CD4-positive, CD25-positive, alpha-beta regulatory T cell (primary cell): ENCODE measurements around the gene GULP1. TPM values are rescaled to one million over a fixed set of nuclear protein-coding genes. Genes with fewer than 3 reads are reported as not detected.
A peak's percentile ranks its signal among the peaks of the same experiment; 100 is the strongest.

Experiments
- ATAC-seq, 2 donors: fragments of 150-1000 bp; cut with Tn5 transposase; one replicate each; pipeline ENCODE4 v1.10.0; 2021; ENCODE audit warnings: low read depth in 2 of 2, moderate number of reproducible peaks in 2 of 2, moderate library complexity in 1 of 2
- DNase-seq, 3 donors: peaks; one replicate each; pipeline versions ENCODE4 v3.0.0 to v3.0.0-alpha.2; 2012 to 2022; ENCODE audit warnings: mixed read lengths in 1 of 3
- H3K27ac ChIP-seq: one replicate; pipeline ENCODE4 v1.7.0; 2013; ENCODE audit warnings: mild to moderate bottlenecking, low read length; ENCODE audit not compliant: insufficient read depth, poor library complexity, severe bottlenecking
- H3K27me3 ChIP-seq: one replicate; pipeline ENCODE4 v1.7.0; 2013; ENCODE audit warnings: low read length; ENCODE audit not compliant: control insufficient read depth, insufficient read depth
- H3K36me3 ChIP-seq: one replicate; pipeline ENCODE4 v1.7.0; 2013; ENCODE audit warnings: mild to moderate bottlenecking, low read length, moderate library complexity; ENCODE audit not compliant: control insufficient read depth, insufficient read depth
- H3K4me1 ChIP-seq: 2 replicates; pipeline ENCODE4 v1.7.0; 2013; ENCODE audit warnings: mild to moderate bottlenecking, low read length; ENCODE audit not compliant: insufficient read depth, control insufficient read depth, poor library complexity, severe bottlenecking
- H3K4me3 ChIP-seq: one replicate; pipeline ENCODE4 v1.7.0; 2013; ENCODE audit warnings: low read depth, mild to moderate bottlenecking, low read length, moderate library complexity
- H3K9me3 ChIP-seq, 2 experiments: 1 replicate in 1 of 2; 2 replicates in 1 of 2; pipeline ENCODE4 v1.7.0; 2013; ENCODE audit warnings: low read length in 2 of 2, mild to moderate bottlenecking in 1 of 2, moderate library complexity in 1 of 2; ENCODE audit not compliant: control insufficient read depth in 2 of 2
- H3K27ac Mint-ChIP-seq, 3 donors: one replicate each; pipeline ENCODE4 v1.8.0; 2020 to 2022; ENCODE audit warnings: mild to moderate bottlenecking in 3 of 3, mixed read lengths in 3 of 3, moderate library complexity in 2 of 3
- H3K27me3 Mint-ChIP-seq: one replicate; pipeline ENCODE4 v1.8.0; 2022; ENCODE audit warnings: mild to moderate bottlenecking, mixed read lengths
- H3K36me3 Mint-ChIP-seq: one replicate; pipeline ENCODE4 v1.8.0; 2020; ENCODE audit warnings: mixed read lengths
- H3K4me1 Mint-ChIP-seq, 4 donors: one replicate each; pipeline ENCODE4 v1.8.0; 2020 to 2022; ENCODE audit warnings: mixed read lengths in 4 of 4, mild to moderate bottlenecking in 1 of 4
- H3K4me3 Mint-ChIP-seq, 4 donors: one replicate each; pipeline ENCODE4 v1.8.0; 2020 to 2022; ENCODE audit warnings: mild to moderate bottlenecking in 4 of 4, mixed read lengths in 4 of 4, moderate library complexity in 3 of 4
- H3K9me3 Mint-ChIP-seq, 7 donors: one replicate each; pipeline ENCODE4 v1.8.0; 2020 to 2022; ENCODE audit warnings: mixed read lengths in 7 of 7, mild to moderate bottlenecking in 3 of 7, moderate library complexity in 2 of 7
- polyA plus RNA-seq, 4 donors: library from polyadenylated mRNA; unstranded; fragments of 300-500 nt; fragmentation: Illumina TruSeq; gene quantifications; one replicate each; pipeline ENCODE4 v1.2.3, GENCODE V29; 2021
- total RNA-seq: library from RNA; stranded (reverse); gene quantifications from one replicate; pipeline ENCODE4 v1.2.3, GENCODE V29; 2022

The GULP1 gene
- total and polyA plus RNA-seq, 5 donors from 2014 or later = not detected

- no peak for ATAC-seq
- H3K27me3 Mint-ChIP-seq = no peaks in the 10 kb centered on the region
Observed at GRCh38 chr2:188340257-188340656, 48.6 kb downstream of the GULP1 start.

DNA sequence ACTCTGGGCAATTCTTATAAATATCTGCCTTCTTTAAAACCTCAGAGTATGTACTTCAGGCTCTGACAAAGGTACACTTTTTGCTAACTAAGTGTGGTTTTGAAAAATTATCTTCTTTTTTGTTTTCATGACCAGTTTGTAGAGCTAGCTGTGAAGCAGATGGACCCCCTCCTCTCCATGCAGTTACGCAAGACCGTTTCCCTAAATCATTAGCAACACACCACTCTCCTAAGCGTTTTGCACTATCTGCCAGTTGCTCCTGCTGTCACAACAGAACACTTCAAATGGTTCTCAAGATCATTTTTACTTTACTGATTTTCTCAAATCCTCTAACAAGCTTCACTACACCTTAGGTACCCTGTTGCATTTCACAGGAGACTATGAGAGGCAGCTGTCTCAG, 53.3 kb downstream of the GULP1 start:
- Histone ChIP-seq H3K9me3 (no peaks in the 10 kb centered on the region), H3K4me3 (no peak overlapping the region), H3K36me3 (no peaks in the 10 kb centered on the region), H3K27me3 (no peaks in the 10 kb centered on the region), H3K27ac (no peak overlapping the region), H3K4me1 (no peaks in the 10 kb centered on the region)
- Mint-ChIP-seq H3K36me3 (no peaks in the 10 kb centered on the region), H3K27me3 (no peaks in the 10 kb centered on the region), H3K4me1 (no peaks in the 10 kb centered on the region), H3K9me3 (peaks cover 0 to 4% (median 2%) of the 10 kb centered on the region in 7 donors), H3K4me3 (no peak overlapping the region), H3K27ac (peak overlapping the region in 1 of 3 donors; percentile 15)
- DNase-seq = no peak
- no peak for ATAC-seq

More at GRCh38 chr2:188340257-188340656, 48.6 kb downstream of the GULP1 start:
- Mint-ChIP-seq H3K4me3 (no peak overlapping the region), H3K36me3 (no peaks in the 10 kb centered on the region), H3K27ac (no peak overlapping the region), H3K4me1 (no peaks in the 10 kb centered on the region), H3K9me3 (peaks cover 0 to 4% (median 2%) of the 10 kb centered on the region in 7 donors)
- no peak overlapping the region for H3K4me3 ChIP-seq
- no peaks in the 10 kb centered on the region for H3K27me3 ChIP-seq
- no peak overlapping the region for H3K27ac ChIP-seq
- H3K9me3 ChIP-seq = no peaks in the 10 kb centered on the region
- no peaks in the 10 kb centered on the region for H3K4me1 ChIP-seq
- DNase-seq = no peak
- H3K36me3 ChIP-seq = no peaks in the 10 kb centered on the region

DNA sequence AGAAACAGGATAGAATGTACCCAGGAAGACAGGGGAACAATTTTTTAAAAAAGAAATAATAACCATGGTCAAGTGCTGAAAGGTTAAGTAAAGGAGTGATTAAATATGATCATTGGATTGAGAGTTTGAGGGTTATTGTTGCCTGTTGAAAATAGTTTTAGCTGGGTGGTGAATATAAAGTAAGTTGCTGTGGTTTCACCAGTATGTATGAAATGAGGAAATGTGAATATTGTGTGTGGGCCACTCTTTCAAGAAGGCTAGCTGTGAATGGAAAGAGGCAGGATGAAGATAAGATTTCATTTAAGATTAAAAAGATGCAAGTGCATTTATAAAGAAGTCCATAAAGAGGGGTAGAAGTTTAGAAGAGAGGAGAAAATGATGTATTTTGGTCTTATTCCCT, 53.8 kb downstream of the GULP1 start:
- DNase-seq (no peak), ATAC-seq (no peak)
- no peaks in the 10 kb centered on the region for H3K36me3 ChIP-seq
- no peak overlapping the region for H3K27ac ChIP-seq
- no peaks in the 10 kb centered on the region for H3K27me3 ChIP-seq
- Mint-ChIP-seq H3K27ac (no peak overlapping the region), H3K9me3 (peaks cover 0 to 4% (median 2%) of the 10 kb centered on the region in 7 donors), H3K27me3 (no peaks in the 10 kb centered on the region), H3K4me3 (no peak overlapping the region), H3K36me3 (no peaks in the 10 kb centered on the region), H3K4me1 (no peaks in the 10 kb centered on the region)
- H3K4me1 ChIP-seq = no peaks in the 10 kb centered on the region
- H3K4me3 ChIP-seq = no peak overlapping the region
- no peaks in the 10 kb centered on the region for H3K9me3 ChIP-seq

- ATAC-seq = no peak
- Mint-ChIP-seq H3K4me1 (no peaks in the 10 kb centered on the region), H3K27me3 (no peaks in the 10 kb centered on the region), H3K27ac (no peak overlapping the region), H3K9me3 (peaks cover 0 to 4% (median 2%) of the 10 kb centered on the region in 7 donors), H3K4me3 (no peak overlapping the region), H3K36me3 (no peaks in the 10 kb centered on the region)
- H3K36me3 ChIP-seq = no peaks in the 10 kb centered on the region
- H3K4me3 ChIP-seq = no peak overlapping the region
- H3K9me3 ChIP-seq = no peaks in the 10 kb centered on the region
- DNase-seq = no peak
- H3K27me3 ChIP-seq = no peaks in the 10 kb centered on the region
- no peak overlapping the region for H3K27ac ChIP-seq
- H3K4me1 ChIP-seq = no peaks in the 10 kb centered on the region
Observed at GRCh38 chr2:188345831-188346458, 54.3 kb downstream of the GULP1 start.

- Mint-ChIP-seq H3K27ac (no peak overlapping the region), H3K27me3 (no peaks in the 10 kb centered on the region), H3K36me3 (no peaks in the 10 kb centered on the region), H3K4me3 (no peak overlapping the region), H3K4me1 (no peaks in the 10 kb centered on the region), H3K9me3 (peaks cover 0 to 4% (median 2%) of the 10 kb centered on the region in 7 donors)
- ATAC-seq (no peak), DNase-seq (no peak)
- Histone ChIP-seq H3K9me3 (no peaks in the 10 kb centered on the region), H3K4me3 (no peak overlapping the region), H3K36me3 (no peaks in the 10 kb centered on the region), H3K27me3 (no peaks in the 10 kb centered on the region), H3K4me1 (no peaks in the 10 kb centered on the region), H3K27ac (no peak overlapping the region)
Observed at GRCh38 chr2:188349019-188349418, 57.3 kb downstream of the GULP1 start.

GRCh38 chr2:188353282-188353681, 61.6 kb downstream of the GULP1 start:
- no peaks in the 10 kb centered on the region for H3K36me3 Mint-ChIP-seq

DNA sequence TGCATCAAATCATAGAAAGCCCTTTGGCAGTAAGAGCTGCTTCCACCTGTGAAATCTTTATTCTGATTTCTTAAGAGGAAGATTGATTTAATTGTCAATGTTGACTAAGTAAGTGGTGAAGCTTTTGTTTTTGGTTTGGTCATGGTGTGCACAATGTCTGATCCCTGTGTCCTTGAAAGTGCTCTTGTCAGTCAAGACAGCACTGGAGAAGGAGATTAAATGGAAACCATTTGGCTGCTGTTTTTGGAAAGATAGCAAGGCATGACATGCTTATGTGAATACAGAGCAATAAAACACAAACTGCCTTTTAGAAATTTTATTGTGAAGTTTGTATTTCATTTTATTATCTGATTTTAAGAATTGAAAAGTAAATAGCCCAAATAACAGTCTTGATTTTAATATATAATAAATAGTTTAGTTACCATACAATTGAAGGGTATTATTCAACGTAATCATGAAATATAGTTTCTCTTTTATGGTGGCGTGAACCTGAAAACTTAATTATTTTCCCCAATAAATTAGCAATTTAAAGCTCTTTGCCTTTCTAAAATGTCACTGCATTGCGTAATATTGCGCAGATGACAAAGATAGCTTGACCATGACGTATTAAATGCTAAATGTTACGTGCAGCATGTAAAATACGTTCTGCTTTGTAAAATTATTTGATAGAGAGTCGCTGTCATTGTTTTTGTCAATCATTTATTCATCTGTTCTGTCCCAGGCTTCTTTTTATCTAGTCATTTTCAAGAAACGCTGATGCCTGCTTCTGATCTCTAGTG, 69.0 kb downstream of the GULP1 start:
- Mint-ChIP-seq H3K27me3 (no peaks in the 10 kb centered on the region), H3K27ac (no peak overlapping the region), H3K9me3 (peaks cover 0 to 3% (median 0%) of the 10 kb centered on the region in 7 donors), H3K4me3 (no peak overlapping the region), H3K36me3 (no peaks in the 10 kb centered on the region), H3K4me1 (no peaks in the 10 kb centered on the region)
- DNase-seq (no peak), ATAC-seq (no peak)
- Histone ChIP-seq H3K4me1 (no peaks in the 10 kb centered on the region), H3K36me3 (no peaks in the 10 kb centered on the region), H3K9me3 (no peaks in the 10 kb centered on the region), H3K27ac (no peak overlapping the region), H3K4me3 (no peak overlapping the region), H3K27me3 (no peaks in the 10 kb centered on the region)

More at GRCh38 chr2:188353282-188353681, 61.6 kb downstream of the GULP1 start:
- Mint-ChIP-seq H3K4me1 (no peaks in the 10 kb centered on the region), H3K27ac (no peak overlapping the region), H3K9me3 (peaks cover 0 to 9% (median 5%) of the 10 kb centered on the region in 7 donors), H3K4me3 (no peak overlapping the region), H3K27me3 (no peaks in the 10 kb centered on the region)
- no peak overlapping the region for H3K27ac ChIP-seq
- H3K27me3 ChIP-seq = no peaks in the 10 kb centered on the region
- no peaks in the 10 kb centered on the region for H3K4me1 ChIP-seq
- no peak for DNase-seq
- no peaks in the 10 kb centered on the region for H3K9me3 ChIP-seq
- H3K36me3 ChIP-seq = no peaks in the 10 kb centered on the region
- no peak overlapping the region for H3K4me3 ChIP-seq
- ATAC-seq = no peak
